DMS114 treated with DMSO at 0.1 percent for 48 hours (cell line): ENCODE data around the gene CIB4.
A peak's percentile ranks its signal among the peaks of the same experiment; 100 is the strongest.

Experiments
- DNase-seq: peaks from one replicate; lab custom pipeline; 2025; ENCODE audit not compliant: unreplicated experiment; lab: John Stamatoyannopoulos, UW

Gene CIB4

DNA sequence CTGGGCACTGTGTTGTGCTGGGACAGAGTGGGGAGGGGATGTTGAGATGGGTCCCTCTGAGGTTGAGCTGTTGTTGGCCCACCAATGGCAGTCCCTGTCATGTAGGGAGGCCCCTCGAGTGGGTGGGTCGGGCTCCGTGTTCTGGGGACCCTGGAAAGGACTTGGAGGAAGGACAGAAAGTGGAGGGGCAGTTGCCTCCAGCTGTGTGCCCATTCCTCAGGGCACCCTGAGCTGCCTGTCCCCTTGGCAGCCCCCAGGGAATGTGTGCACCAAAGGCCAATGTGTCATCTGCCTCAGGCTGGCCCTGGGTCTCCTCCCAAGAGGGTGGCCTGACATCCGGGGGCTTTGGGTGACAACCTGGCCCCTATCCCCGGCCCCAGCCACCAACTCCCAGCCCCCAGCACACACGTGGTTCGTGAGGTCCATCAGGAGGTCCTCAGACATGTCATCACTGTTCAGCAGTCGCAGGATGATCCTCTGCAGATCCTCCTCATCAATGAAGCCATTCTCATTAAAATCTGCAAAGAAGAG is 57.7 kb downstream of the CIB4 start:
- no peak for DNase-seq

DNA sequence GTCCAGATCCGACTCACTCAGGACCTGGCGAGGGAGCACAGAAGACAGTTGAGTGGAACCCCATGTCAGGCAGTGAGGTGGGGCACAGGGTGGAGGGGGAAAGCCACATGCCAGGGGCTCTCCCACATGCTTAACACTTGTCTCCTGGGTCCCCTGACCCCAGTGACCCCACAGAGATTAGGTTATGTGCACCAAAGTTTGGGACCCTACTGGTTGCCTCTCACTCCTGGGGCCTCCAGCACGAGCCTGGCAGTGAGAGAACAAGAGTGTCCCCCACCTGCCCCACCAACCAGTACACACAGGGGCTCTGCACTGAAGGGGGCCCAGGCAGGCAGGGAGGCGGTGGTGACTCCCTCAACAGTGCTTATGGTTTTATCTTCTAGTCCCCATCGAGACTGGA is 58.3 kb downstream of the CIB4 start:
- DNase-seq = no peak

DNA sequence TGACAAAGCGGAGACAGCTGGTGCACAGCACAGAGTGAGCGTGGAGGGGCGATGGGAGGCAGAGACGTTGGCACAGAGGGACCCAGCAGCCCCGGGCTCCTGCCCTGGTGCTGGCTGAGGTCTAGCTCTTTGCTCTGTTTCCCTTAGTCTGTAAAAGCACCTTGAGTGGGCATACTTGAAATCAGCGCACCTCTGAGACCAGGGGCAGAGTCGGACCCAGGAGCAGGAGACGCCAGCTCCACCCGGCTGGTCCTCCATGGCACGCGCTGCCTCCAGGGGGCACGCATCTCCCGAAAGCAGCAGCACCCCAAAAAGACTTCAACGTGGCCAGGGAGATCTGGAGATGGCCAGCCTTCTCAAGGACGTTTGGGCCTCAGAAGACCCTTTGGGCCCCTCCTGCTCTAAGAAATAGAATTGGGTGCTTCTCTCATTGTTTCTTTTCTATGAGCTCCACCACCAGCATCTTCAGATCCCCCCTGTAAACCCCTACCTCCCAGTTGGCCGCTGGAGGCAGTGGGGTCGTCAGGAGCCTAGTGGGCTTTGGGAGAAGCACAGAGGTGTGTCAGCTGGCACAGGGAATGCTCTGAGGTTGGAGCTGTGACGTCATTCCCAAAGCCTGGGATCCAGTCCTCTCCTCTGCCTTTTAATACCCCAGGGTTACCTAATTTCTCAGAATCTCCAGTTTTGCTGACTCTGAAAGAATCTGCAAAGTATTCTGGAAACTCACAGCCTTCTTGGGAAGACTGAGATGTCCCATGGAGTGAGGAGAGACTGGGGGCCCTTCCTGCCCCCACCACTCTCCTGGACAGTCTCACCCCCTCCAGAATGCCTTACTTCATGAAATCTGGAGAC is 58.9 kb downstream of the CIB4 start:
- no peak for DNase-seq

DNA sequence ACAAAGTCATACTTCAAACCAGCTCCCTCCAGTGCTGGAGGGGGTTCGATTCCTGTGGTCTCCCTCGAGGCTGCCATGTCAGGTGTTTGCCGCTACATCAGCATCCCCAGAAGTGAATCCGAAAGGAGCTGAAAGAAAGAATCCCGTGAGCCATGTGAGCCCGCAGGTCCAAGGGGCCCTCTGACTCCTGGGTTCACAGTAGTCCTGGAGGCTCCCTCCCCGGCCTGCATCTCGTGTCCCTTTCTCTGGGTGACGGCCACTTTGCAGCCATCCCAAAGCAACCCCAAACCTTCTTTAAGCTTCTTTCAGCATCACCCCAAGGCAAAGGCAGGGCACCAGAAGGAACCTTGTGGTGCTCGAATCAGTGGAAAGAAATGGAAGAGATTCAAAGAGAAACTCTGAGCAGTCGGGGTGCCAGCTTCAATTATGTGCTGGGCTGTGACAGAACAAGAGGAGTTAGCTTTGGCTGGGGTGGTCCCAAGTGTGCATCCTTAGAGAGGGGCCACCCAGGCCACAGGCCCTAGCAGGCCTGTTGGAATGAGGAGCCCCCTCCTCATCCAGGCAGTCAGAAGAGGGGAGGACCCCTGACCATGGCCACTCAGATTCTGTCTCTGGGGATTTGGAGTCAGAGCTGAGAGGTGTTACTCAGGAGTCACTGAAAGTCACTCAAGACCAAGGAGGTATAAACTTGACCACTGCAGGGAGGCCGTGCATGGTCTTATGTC is 59.7 kb downstream of the CIB4 start:
- no peak for DNase-seq

DNA sequence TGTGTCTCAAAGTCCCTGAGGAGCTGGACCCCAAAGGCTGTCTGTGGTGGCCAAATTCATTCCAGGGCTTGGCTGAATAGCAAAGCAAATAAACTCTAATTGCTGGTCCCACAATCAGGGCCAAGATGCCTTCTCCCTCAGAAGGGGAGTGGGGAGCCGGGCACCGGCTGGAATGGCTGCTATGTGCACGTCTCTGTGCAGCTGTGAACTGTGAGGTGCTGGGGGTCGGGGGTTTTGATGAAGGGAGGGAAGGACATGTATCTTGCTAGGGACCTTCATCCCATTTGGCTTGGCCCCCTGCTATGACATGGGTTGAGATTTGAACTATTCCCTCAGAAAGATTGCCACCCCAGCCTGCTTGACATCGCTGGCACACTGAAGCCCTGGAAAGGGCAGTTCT is 60.4 kb downstream of the CIB4 start:
- no peak for DNase-seq

DNA sequence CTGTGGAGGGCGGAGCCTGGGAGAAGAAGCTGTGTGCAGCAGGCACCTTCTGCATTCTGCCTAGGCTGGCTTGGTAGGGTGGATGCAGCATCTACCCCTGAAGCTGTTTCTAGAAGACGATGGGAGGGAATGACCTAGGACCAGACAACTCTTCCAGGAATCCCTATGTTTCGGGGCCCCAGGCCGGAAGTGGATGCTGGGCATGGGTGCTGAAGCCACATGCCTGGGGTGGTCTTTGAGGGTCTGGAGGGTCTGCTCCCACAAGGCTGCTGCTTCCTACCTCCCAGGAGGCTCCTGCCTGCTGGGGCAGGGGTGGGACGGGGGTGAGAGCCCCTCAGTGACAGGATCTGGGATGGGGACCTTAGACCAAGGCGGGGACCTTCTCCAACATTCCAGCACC is 61.0 kb downstream of the CIB4 start:
- DNase-seq = no peak

DNA sequence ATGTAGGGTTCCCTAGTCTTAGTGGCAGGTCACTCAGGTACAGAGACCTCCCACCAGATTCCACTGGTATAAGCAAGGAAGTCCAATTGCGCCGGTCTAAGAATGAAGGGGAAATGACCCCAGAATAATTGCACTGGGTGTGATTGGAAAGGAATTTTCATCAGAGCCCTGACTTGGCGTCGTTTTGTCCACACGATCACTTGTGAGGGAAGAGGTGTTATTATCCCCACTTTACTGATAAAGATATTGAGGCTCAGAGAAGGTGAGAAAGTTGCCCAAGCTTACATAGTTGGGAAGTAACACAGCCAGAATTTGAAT is 61.5 kb downstream of the CIB4 start:
- DNase-seq = no peak

DNA sequence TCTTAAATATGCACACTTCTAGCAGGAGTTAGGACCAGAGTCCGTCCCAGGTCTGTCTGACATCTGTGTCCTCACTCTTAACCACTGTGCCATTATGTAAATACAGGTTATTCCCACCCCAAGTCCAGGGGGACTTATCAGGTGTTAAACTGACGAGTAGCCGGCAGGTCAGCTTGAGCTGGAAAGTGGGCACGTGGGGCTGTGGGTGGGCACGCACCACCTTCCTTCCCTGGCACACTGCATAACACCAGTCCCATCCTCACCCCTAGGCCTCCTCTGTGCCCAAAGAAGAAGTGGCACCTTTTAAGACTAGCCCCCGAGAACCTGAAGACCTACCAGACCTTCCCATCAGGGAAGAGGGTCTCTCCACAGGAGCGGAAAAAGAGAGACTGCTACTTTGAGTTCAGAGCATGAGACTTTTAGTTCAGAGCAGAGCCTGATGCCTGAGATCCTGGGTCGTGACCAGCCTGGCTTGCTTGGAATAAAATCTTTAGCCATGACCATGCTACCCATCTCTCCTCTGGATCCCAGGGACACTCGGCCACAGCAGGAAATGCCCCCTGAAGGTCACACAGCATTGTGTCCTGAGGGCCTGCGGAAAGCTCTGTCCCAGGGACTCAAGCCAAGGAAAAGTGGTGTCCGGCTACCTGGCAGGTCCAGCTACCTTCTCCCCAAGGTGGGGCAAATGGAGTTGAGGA is 62.0 kb downstream of the CIB4 start:
- no peak for DNase-seq

DNA sequence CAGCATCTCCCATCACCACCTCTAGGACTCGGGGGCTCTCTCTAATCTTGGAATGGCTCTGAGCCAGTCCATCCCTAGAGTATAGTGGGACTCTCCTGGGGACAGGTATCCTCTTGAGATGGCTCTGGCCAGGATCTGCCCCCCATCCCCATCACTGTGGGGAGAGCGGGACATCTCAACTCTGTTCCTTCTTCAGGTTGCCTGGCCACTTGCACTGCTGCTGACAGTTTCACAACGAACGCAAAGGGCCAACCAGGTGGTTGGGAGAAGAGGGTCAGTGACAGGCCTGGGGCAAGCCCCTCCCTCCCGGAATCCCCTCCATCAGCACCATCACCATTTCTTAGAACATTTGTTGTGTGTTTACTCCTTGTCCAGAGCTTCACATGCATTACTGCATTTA is 62.6 kb downstream of the CIB4 start:
- no peak for DNase-seq

DNA sequence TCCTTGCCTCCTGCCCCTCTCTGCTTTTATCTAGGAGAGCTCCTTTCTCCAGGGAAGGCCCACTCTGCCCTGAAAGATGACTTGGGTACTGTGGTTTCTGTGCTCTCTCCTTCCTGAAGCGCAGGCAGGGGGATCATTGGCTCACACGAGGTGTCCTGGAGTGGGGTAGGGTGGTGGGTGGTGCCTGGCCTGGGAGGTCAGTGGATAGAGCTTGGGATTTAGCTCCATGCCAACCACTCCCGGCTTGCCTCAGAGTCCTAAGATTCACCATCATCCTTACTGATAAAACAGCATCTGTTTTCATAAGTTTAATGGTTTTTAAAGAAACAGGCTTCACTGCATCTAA is 63.1 kb downstream of the CIB4 start:
- DNase-seq = no peak

DNA sequence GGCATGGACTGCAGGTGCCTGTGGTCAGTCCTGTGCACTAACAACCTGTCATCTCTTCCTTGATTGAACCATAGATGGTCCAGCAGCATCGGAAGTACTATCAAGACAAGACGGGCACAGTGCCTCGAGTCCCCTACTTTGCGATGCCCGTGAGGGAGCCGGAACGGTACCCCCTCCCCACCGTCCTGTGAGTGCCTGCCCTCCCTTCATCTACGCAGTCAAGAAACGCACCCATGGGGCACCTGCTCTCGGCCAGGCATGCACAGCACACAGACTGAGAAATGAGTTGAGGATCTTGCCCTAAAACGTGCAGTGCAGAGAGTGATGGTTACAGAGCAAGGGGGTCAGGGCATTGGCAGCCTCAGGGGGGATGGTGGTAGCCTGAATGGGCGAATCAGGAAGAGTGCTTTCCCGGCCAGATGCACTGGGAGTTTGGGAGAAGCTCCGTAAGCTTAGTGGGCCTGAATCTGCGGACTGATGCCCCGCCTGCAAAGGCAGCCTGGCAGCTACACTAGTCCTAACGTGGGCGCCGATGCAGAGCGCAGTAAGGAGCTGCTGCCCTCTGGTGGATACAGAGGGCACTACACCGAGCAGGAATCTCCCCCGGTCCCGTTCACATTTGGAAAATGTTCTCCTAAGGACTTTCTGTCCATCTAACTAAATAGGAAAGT is 63.6 kb downstream of the CIB4 start:
- DNase-seq = peak; percentile 60

DNA sequence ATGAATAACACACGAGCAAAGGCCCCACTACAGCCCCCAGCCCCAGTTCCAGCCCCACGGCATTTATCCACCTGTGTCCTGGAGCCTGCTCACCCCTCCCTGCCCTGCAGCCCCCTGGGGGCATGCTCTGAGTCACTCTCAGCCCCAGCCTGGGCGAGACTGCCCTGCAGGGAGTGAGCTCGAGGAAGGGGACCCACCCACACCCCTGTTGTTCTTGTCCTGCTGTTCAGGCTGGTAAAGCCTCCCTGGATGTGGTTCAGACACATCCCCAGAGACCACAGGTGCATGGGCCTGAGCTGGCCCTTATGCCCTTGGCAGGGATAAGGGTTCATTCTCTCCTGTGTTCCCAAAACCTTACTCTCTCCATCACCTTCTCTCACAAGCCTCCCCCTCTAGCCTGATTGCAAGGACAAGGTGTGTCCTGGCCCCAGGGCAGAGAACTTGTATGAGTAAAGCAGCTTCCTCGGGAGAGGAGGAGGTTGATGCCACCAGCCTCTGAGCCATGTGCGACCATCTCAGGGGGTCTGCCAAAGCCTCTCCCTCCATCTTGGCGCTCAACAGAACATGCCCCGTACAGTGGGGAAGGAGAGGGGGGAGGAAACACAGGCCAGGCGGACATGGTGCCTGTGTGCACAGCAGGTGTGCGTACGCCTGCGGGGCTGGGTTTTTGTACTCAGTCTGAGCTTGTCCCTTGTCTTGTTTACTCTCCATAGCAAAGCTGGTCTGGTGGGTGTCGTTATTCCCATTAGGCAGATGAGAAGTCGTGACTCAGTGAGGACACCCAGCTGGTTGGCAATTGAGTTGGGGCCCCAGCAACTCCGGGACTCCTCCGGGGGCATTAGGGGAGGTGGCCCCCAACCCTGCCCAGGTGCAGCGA is 64.4 kb downstream of the CIB4 start:
- DNase-seq = no peak

DNA sequence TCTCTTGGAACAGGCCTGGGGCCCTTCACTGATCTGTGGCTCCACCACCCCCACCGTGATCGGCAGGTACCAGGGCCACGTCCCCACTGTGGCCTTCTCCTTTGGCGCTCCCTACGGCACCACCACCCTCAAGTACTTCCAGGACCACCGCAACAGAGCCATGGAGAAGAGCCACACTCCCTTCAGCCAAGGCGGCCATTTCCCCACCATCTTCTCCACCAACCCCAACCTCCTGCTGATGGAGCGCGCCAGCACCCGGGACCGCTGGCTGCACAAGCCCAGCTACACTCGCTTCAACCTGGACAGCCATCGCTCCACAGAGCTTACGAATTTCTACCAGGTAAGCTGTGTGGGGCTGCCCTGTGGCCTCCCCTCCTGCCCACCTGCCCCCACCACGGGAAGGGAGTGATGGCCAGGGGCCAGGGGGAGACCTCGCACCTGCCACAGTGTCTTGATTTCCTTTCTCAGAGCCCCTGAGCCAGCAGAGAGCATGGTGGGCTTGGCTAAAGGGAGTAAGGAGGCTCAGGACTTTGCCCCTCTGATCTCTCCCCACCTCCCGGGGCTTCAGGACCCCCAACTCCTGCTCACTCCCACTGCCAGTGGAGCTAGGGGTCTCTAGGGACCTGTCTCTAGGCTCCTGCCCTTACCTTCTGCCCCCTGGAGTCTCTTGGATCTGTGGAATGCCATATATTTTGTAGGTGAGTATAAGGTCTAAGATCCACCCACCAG is 65.2 kb downstream of the CIB4 start:
- DNase-seq = no peak

DNA sequence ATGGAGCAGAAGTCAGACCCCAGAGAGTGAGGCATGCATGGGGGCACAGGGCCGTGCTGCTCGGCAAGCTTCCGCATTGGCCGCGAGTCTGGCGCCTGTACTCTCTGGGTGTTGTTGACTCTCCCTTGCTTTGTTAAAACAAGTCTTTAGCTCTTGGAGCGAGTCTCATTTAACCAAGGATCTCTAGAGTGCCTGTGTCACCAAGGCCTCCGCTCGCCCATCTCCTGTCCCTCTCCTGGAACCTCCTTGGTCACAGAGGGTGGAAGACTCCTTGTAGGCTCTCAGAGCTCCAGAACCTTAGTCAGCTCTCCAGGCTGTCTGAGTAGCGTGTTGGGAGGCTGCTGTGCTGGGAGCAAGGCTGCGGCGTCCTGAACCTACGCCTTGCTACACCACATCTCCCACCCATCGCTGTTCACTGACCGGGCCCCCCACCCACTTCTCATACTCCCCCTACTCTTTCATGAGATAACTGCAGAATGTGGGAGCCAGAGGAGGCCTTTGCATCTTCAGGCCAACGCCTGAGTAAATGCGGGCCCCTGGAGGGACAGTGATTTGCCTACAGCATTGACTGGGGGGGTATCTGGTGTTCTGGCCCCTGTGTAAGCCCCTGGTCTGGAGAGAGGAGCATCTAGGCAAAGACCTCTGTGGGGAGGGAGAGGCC is 66.1 kb downstream of the CIB4 start:
- no peak for DNase-seq

DNA sequence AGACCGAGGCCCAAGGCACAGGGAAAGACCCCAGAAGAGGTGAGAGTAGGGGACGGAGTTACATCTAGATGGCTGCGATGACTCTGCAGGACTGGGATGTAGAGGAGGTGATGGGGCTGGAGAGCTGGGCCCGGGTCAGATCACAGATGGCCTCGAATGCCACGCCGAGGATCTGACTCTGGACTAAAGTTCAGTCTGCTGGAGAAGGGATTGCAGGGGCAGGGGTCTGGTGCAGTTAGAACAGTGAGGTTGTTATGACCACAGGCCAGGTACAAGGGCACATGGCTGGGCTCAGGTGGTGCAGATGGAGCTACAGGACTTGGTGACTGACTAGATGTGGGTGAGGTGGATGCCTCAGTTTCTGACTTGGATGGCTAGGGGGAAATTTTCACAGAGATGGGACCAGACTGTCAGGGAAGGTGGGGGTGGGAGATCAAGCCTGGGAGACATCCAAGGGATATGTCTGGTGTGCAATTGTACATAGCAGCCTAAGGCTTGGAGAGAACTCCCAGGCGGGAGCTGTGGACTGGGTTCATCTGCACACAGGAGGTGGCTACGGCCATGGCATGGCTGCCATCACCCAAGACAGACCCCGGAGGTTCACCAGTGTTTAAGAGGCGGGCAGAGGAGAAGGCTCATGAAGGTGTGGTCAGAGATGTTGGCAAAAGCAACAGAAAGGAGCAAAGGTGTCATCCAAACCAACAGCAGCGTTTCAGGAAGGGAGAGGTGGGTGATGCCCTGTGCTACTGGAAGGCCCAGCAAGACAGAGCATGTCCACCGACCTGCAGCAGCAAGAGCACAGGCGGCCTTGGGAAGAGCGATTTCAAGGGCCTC is 66.9 kb downstream of the CIB4 start:
- no peak for DNase-seq

DNA sequence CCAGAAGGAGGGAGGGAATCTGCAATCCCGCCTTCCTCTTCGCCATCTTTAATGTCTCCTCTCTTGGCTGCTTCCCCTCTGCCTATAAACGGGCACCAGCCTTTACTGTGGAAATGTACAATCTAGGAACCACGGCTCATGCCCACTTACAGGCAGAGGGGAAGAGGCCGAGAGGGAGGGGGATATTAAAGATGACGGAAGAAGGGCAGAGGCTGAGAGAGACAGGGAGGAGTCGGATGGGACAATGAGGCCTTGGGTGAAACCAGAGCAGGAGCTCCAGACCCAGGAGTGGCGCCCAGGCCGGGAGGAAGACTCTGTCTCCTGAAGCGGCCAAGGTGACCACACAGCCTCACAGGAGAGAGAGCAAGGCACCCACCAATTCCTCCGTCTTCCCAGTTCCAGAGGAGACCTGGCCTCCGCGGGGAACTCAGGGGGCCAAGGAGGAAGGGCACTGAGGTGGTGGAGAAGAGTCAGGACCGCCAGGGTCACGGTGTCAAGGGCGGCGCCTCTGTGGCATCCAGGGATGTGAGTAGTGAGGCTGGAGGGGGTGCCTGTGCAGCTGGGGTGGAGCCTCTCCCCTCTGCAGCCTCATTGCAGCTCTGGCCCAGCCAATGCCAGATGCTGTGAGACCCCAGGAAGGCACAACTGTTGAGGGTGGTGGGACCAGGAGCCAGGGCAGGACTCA is 67.8 kb downstream of the CIB4 start:
- DNase-seq = no peak

DNA sequence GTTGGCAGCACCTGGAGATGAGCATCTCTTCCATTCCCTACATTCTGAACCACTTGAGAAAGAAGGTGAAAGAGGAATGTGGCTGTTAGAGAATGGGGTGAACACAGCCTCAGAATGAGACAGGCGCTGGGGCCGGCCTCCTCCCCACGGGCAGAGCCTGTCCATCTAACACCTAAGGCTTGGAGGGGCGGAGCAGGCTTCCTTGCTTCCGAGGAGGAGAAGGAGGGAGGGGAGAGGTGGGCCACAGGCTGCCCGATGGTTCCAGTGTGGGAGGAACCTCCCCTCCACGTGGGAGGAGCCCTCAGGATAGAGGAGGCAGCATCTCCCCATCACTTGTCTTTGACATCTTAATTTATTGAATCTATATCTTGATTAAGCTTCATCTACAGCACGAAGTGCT is 68.6 kb downstream of the CIB4 start:
- no peak for DNase-seq

DNA sequence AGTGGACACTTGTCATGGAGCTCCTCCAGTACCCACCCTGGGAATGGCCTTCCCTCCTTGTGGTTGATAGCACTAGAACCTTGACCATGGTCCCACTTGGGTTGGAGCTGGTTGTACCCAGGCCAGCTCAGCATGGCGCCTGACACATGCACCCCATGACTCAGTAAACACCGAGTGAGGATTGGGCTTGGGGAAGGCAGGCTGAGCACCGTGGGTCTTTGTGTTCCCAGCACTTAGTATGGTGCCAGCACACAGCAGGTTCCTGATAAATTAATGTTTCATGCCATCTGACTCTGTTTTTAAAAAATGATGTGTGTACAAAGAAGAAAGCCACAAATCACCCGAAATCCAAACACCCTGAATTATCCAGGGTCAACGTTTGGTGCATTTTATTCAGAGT is 69.8 kb downstream of the CIB4 start:
- DNase-seq = no peak
